Stimulated activated CD8-positive, alpha-beta memory T cell treated with anti-CD3 and anti-CD28 coated beads, Interleukin-15, amount 100 ng/mL, for 1 hour (primary cell): ENCODE results near the gene PTRHD1.
"Not testable (repeated sequence)": the region's sequence is repeated elsewhere in the genome, so short reads cannot be mapped to it uniquely, and the experiment has no call there.

Source experiments
- DNase-seq: peaks from one replicate; pipeline ENCODE4 v3.0.0-alpha.2; 2020; ENCODE audit warnings: low read depth

PTRHD1 gene, protein sequence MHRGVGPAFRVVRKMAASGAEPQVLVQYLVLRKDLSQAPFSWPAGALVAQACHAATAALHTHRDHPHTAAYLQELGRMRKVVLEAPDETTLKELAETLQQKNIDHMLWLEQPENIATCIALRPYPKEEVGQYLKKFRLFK

DNA sequence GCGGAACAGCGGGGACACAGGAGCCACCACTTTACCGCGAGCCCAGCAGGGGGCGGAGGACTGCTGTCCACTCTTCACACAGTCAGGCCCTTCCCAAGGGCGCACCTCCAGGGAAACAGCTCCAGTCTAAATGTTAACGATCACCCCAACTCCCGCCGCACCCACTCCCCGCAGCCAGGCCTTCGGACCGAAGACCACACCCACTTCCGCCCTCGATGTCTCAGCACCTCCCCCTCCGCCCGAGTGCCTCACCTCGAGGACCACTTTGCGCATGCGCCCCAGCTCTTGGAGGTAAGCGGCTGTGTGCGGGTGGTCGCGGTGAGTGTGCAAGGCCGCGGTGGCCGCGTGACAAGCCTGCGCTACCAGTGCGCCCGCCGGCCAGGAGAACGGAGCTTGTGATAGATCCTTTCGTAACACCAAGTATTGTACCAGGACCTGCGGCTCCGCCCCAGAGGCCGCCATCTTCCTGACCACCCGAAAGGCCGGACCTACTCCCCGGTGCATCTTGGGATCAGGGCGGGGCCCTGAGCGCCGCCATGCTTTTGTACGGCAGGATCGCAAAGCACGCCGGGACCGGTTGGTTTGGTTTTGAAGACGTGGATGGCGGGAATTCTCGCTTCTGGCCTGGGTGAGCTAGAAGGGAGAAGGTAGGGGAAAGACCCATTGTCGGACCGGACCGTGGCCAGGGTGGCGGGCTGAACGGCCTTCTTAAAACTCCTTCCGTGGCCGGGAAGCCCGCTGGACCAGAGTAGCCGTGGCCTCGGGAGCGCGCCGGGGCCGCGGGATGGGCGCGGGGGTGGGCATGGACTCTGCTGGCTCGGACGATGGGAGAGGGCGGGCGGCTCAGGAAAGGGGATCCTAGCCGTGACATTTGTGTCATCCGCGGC, at the start of gene PTRHD1, which contains the start of gene CENPO:
TSS of gene PTRHD1 (minus strand) at position 518 of the 887 bp plus-strand sequence. CDS start at position 504, 14 bp downstream.
TSS of gene CENPO (plus strand) at position 552 of the 887 bp plus-strand sequence. CDS start 495 bp downstream, outside the sequence.
- DNase-seq = peak; percentile 88

DNA sequence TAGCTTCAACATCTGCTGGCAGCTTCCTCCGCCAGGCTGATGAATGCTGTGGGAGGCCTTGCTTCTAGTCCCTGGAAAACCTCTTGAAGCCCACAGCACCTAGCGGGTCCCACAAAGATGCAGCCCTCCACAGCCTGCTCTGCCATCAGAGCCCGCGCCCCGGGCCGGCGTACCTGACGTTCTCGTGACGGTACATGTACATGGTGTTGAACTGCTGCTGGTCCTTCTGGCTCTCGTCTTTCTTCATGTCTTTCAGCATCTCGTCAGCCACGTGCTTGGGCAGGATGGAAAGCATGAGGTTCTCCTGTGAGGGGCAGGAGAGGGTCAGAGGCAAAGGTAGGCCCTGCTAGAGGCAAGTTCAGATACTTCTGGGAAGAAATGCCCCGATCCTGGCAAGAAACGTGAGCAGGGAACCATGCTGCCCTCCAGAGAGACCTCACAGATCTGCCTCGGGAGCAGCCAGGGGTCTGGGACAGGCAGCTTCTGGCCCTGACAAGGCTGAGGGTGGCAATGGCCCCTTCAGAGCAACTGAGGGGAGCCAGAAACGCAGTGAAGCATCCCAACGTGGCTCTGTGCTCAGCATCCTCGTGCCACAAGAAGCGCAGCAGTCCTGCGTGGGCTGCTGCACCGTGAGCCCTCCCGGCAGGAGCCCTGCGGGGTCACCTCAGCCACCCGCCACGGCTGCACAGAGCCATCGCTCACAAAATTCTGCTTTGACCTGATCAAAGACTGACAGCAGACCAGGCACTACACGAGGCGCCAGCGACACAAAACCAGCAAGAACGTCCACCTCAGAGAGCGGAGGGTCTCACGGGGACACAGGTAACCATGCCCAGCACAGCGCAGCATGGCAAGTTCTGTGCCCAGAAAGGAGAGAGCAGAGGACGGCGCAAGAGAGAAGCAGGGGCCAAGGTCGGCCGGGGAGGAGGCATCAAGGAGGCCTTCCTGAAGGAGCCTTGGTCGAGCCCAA, 49.2 kb upstream of the PTRHD1 start:
- no peak for DNase-seq

DNA sequence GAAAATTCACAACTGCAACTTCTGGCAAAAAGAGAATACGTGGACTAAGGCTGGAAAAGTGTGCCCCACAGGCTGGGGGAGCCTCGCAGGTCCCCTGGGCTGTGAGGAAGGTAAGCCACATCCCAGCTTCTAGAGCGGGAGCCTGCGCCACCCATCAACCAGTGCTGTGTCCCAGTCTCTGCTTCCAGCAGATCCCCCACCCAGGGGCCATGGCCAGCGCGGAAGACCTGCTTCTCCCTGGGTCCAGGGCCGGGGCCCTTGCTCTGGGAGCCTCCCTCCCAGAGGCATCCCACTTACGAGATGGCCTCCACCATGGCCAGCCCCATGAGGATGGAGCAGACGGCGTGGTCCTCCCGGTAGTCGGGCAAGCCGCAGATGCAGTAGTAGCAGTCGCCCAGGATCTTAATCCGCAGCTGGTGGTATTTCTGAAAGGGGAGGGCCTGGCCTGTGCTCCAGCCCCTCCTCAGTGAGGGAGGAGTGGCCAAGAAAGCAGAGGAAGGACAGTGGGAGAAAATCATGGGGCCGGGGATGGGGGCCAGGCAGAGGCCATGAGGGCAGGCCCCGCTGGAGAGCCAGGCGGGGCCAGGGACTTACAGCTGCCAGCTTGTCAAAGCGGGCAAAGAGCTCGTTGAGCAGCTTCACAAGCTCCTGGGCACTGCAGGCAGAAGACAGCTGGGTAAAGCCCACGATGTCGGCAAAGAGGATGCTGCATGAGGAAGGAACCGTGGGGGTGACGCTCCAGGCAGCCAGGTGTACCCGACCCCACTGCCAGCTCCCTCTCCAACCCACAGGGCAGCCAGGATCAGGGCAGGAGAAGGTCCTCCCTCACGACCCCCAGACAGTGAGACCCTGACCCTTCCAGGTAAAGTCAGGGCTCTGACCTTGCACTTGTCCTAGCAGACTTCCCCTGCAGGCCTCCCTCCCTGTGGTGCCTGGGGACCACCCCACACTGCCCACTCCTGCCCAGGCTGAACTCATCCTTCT, 48.1 kb upstream of the PTRHD1 start:
- DNase-seq = no peak

DNA sequence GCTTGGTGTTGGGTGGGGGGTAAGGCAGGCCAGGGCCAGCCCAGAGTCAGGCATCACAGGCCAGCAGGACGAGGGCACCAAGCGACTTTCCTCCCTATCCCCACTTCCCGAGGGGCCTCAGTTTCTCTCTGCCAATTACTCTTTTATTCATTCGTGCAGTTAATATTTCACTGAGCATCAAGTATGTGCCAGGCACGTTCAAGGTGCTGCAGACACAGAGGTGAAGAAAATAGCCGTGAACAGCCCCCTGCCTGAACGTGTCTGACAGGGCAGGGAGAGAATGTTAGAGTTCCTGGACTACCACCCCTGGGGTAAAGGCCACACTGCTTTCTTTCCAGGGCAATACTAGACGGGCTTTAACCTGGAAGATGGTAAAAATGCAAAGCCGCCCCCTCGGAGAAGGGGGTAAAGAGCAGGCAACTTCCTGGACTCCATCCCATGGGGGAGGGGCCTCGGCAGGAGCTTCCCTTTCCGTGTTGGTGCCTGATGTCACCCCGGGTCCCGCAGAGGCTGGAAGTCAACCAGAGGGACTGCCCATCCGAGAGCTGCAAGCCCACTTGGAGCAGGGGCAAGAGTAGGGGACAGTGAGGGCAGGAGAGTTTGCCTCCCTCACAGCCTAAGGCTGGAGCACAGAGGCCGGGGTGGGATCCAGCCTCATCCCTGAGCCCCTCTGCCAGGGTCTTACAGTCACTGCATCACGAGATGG, 47.1 kb upstream of the PTRHD1 start:
- no peak for DNase-seq

DNA sequence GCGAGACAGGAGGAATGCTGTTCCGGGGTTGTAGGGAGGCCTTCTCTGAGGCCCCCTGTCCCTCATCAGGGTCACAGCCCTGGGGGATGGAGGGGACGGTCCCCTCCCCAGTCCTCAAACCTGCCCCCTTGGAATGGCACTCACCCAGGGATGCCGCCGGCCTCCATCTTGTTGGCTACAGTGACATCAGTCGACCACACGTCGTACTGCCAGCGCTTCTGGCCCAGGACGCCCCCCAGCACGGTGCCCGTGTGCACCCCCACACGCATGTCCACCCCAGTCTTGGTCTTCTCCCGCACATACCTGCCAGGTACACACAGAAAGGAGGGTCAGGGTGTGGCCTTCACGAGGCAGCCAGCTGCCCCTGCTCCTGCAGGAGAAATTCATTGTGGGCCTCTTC, 46.5 kb upstream of the PTRHD1 start:
- no peak for DNase-seq

DNA sequence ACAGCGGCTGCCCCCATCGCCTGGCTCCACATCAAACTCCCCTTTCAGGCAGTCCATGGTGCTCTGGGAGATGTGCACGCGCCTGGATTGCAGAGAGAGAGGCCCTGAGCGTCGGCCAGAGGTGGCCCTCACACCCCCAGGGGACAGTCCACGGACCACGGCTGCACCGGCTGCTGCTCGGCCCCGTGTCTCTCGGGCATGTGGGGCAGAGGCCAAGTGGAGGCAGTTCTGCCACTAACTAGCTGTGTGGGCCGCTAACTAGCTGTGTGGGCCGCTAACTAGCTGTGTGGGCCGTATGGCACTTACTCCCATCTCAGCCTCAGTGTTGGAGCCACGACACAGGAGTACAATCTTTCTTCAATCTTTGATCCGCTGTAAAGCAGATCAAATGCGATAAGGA, 45.4 kb upstream of the PTRHD1 start:
- no peak for DNase-seq

DNA sequence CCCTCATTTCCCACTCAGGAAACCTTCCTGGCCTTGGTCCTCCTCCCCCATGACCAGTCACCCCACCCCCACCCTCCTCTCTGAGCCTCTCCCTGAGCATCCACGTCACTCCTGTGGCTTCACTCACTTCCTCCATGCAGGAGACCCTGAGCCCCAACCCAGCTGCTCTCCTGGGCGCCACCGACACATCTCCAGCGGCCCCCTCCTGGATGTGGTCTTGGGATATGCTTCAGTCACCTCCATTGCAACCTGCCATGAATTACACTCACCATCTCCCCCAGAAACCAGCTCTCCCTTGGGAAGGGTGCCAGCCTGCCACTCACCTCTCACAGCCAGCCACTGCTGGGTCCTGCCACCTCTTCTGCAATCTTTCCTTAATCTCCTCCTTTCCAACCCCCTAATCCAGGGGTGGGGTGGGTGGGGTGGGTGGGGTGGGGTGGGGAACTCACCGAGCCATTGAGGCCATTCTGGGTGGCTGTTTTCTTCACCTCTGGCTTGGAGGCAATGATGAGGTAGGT, 44.9 kb upstream of the PTRHD1 start:
- DNase-seq = no peak

DNA sequence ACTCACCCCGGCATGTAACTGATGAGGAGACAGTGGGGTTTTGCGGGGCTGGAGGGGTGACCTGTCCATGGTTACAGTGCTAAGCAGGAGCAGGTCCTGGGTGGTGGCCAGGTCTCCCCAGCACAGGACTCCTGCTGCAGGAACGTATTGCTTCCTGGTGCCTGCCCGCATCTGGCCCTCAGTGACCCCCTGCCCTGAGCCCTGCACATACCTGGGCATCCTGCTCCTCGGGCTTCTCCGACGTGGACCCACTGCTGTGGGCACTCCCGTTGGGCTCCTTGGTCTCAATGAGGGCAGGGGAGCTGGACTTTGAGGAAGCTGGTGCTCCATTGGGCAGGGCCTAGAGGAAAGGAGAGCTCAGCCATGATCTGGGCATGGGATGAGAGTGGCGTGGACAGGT, 43.5 kb upstream of the PTRHD1 start:
- DNase-seq = no peak

DNA sequence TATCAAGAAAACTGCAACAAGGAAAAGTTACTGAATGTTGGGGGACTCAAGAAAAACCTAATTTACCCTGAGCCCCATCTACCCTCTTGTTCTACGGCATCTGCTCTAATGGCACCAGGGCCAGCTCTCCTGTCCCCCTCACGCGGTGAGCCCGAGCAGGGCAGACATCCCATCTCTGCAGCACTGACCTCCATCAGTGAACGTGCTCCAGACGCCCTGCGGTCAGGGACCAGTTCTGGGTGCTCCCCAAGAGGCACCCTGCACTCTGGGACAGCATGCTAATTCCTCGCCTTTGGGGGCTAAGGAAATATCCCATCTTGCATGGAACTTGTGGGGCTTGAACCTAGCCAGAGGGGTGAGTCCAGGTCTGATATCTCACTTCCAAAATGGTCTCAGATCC, 43.0 kb upstream of the PTRHD1 start:
- no peak for DNase-seq

DNA sequence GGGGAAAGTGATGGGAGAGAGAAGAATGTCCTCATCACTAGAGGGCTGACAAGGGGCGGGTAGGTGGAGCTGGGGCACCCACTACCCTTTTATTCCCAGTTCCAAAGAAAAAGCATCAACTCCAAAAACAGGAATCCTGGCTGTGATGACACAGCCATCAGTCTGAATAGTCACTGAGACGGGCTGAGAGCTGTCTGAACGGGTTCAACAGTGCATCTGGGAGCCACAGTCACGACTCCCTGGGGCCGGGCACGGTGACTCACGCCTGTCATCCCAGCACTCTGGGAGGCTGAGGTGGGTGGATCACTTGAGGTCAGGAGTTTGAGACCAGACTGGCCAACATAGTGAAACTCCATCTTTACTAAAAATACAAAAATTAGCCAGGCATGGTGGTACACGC, 42.2 kb upstream of the PTRHD1 start:
- DNase-seq = not testable (repeated sequence)

DNA sequence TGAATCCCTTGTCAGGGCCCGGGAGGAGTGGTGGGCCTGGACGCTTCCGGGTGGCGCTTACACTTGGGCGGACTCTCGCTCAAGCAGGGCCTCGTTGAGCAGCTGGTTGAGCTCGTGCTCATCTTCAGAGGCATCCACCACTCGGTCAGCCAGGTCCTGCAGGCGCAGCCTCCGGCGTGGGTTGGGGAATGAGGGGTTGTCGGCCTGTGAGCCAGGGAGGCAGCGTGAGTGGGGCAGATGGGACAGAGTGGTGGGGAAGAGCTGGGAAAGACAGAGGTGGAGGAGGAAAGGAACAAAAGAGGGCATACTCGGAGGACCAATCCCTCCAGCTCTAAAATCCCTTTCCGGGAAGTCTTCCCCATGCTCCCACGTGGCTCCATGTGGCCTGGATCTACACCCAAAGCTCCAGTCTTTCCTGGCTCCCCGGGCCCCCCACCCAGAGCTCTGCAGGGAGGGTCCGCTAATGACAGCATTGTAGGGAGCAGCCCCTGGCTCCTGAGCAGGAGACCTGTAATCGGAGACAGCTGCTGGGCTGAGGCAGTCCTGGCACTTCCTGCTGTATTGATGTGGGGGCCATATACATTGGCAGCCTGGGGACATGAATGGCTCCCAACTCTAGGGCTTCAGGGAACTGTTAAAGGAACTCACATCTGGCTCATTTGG, 41.7 kb upstream of the PTRHD1 start:
- no peak for DNase-seq

DNA sequence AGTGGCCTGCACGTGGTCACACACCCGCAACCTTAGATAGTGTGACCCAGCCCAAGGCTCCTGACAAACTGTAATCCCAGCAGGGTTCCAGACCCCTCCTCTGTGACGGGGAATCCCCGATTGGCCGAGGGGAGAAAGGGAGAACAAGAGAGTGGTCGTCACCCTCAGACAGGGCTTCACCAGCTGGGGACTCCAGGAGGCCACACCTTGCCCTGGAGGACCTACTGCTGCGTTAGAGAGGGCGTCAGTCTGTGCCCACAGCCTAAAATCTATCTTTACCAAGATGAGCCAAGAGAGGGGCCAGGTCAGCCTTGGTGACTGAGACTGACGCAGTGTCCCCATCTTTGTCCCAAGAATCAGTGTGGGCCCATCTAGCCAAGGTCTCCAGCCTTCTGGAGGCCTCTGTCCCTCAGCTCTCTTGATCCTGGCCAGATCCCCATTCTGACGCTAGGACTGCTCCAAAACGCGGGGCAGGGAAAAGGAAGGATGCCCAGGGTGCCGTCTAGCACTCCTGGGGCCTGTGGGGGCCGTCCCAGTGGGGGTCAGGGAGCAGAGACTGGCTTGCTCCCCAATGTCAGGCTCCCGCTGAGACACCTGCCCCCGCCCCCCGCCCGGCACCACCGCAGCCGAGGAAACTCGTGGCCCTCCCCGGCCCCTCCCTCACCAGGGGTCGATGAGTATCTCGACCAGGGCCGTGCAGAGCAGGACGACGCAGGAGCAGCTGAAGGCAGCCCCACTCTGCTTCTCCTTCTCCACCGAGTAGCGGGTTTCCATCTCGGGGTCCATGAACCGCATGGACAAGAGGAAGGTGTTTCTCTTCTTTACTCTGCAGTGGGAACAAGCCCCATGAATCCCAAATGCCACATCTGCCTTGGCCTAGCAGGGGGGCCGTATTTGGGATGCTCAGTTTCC, 40.9 kb upstream of the PTRHD1 start:
- no peak for DNase-seq

DNA sequence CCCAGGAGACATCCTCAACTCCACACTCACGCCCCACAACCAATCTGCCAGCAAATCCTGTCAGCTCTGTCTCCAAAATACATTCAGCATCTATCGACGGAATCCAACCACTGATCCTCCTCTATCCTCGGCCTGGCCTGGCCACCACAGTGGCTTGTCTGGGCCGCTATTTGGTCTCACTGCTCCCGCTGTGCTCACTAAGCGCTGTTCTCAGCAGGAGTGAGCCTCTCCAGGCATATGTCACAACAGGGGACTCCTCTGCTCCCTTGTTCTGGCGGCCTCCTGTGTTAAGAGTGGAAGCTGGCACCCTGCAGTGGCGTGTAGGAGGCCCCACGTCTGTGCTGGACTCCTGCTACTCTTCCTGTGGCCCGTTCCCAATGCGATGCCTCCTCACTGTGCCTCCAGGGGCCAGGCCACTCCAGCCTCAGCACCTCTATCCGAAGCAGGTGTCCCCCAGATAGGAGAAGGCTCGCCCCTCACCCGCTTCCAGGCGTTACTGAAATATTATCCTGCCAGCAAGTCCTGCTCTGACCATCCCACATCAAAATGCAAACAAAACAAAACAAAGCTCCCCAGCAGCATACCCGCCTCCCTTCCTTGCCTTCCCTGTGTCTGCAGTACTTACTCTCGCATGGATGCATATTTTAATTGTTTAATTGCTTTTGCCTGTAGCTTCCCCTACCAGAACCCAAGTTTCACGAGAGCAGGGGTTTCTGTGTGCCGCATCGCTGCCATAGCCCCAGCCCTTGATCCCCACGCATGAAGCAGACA, 39.9 kb upstream of the PTRHD1 start:
- no peak for DNase-seq

DNA sequence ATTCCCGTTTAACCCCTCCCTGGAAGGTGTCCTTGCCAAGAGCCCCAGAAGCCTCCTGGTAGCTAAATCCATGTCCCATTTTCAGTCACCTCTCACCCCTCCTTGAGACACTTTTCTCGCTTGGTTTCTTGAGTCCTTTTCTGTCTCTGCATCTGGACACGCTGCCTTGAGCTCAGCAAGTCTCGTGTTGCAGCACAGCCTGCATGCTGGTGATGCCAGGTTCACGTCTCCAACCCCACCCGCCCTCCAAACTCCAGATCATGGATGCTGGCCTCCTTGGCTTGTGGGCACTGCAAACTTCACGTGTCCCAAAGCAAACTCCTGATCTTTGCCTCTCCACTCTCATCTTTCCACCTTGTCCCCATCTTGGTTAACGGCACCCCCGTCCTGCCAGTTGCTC, 39.3 kb upstream of the PTRHD1 start:
- no peak for DNase-seq

DNA sequence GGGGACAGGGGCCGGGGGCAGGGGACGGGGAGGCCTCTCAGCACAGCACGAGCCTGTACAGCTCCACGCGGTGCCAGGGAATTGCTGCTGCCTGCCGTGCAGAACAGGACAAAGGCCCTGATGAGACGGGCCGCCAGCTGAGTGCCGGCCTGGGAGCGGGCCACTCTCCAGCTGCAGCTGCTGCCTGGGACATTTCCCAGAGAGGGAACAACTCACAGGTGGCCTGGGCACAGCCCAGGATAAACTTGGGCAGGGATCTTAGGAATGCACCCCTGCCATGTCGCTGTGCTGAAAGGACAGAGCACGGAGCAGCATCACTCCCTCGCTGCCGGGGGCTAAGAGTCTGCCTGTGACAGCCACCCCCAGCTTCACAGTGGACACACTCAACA, 38.9 kb upstream of the PTRHD1 start:
- DNase-seq = no peak

DNA sequence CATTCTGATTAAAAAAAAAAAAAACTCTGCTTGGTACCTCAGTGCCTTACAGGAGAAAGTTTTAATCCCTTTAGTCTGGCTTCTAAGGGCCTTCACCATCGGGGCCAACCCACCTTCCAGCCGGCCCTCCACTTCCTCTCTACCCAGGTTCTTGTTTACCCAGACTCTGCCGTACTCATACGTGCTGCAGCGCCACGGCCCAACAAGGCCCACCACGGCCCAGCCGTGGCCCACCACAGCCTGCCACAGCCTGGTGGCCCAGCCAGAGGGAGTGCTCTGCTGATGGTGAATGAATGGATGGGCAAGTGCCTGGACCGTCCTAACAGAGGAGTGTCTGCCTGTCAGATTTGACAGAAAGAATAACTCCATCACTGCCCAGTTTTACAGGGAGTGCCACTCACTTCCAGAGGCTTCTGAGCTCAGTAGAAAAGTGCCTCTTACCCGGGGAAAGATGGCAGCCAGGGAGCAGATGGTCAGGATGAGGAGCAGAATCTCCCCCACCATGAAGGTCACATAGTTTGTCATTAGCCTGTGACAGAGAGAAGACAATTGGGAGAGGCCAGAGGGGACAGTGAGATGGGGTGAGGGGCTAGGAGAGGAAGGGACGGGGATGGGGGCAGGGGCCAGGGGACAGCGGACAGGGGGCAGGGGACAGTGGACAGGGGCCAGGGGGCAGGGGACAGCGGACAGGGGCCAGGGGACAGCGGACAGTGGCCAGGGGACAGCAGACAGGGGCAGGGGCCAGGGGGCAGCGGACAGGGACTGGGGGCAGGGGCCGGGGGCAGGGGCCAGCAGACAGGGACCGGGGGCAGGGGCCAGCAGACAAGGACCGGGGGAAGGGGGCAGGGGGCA, 38.3 kb upstream of the PTRHD1 start:
- DNase-seq = no peak

DNA sequence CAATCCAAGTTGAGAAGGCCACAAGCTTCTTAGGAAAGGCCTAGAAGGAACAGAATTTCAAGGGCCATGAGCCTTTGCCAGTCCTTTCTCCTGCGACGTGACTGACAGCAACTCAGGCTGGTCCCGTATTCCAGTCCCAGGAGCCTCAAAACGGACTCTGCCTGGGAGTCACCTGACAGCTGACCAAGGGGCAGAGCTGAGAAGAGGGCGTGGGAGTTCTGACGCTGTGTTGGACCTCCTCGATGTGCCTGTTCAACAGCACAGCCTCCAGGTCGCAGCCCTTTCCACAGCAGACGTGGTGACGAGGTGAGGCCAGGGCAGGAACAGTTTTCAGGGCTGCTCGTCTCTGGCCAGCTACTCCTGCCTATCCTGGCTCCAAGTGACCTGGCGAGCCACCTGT, 37.6 kb upstream of the PTRHD1 start:
- DNase-seq = no peak
